KOPT-K1 (cell line): ENCODE measurements around the gene FAM120A.

Experiments used
- H3K27ac ChIP-seq: fragments of 200-600 bp; sonication (generic); 2 replicates; pipeline ENCODE4 v1.5.1; 2016; ENCODE audit warnings: antibody characterized with exemption, mild to moderate bottlenecking, low read depth, low read length; ENCODE audit not compliant: poor library complexity, severe bottlenecking
- H3K36me3 ChIP-seq: fragments of 200-600 bp; sonication (generic); 2 replicates; pipeline ENCODE4 v1.5.1; 2017; ENCODE audit warnings: antibody characterized with exemption, mild to moderate bottlenecking, low read length, moderate library complexity; ENCODE audit not compliant: insufficient read depth
- H3K9me3 ChIP-seq: fragments of 200-600 bp; sonication (generic); 2 replicates; pipeline ENCODE4 v1.5.1; 2017; ENCODE audit warnings: antibody characterized with exemption, low read length, mild to moderate bottlenecking; ENCODE audit not compliant: insufficient read depth, poor library complexity, severe bottlenecking

Gene FAM120A

DNA sequence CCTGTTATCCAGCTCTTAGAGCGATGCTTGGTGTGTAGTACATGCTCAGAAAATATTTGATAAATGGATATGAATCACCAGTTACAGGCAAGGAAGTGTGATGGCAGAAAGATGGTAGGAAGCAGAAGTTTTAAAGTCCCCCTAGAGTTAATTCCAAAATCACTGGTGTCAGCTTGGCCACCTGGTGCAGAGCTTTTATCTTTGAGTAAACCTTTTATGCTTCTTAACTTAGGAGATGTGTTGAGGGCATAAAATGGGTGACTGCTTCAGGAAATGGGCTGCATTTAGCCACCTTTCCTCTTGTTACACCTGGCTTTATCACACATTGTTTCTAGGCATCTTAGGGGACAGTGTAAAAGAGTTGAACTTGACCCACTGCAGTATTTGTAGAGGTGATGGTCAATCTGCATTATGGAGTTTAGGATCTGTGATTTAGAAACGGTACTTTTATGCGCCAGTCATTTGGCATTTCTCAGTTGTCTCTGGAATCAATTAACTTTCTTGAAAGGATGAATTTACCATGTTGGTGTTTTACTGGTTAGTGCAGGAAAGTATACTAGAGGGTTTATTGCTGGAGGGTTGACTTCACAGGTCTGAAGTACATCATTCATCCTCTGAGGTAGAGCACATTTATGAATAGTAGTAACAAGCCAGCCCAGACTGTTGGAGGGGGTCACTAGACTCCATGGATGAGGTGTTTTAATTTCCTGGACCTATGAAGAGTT, 9.4 kb downstream of the FAM120A start:
- peak overlapping the region; percentile 88 for H3K27ac ChIP-seq
- H3K36me3 ChIP-seq = peaks cover 5% of the 10 kb centered on the region; the same call in 1 of the 2 replicates
- no peaks in the 10 kb centered on the region for H3K9me3 ChIP-seq

DNA sequence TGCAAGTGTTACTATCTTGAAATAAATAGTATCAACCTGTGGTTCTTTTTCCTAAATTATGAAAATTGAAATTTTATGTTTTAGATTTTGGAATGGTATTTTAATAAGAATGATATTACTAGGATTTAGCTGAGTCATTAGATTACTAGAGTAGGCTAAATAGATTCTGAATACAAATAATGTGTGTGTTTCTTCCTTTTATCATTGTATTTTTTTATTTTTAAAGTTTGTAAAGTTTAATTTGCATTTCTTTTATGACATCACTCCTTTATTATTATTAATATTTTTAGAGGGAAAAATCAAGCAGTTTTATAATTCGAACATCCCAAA, 9.9 kb downstream of the FAM120A start:
- H3K36me3 ChIP-seq = peaks cover 5% of the 10 kb centered on the region; the same call in 1 of the 2 replicates
- no peaks in the 10 kb centered on the region for H3K9me3 ChIP-seq
- H3K27ac ChIP-seq = peak overlapping the region; percentile 88

DNA sequence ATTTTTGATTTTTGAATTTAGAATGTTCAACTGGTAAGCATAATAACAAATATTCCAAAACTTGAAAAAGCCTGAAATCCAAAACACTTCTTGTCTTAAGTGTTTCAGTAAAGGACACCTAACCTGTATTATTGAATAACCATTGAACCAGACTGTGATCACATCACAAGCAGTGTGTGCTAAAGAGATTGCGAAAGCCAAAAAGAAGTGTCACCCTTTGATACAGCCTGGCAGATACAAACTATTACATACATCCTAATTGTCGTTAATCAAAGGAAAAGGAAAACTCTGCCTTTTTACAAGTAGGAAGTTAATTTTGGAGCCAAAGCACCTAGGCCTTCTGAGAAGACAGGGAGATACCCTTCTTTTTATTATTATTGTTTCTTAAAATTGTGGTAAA, 10.3 kb downstream of the FAM120A start:
- no peaks in the 10 kb centered on the region for H3K9me3 ChIP-seq
- H3K27ac ChIP-seq = peak overlapping the region; percentile 88
- peaks cover 5% of the 10 kb centered on the region; the same call in 1 of the 2 replicates for H3K36me3 ChIP-seq

DNA sequence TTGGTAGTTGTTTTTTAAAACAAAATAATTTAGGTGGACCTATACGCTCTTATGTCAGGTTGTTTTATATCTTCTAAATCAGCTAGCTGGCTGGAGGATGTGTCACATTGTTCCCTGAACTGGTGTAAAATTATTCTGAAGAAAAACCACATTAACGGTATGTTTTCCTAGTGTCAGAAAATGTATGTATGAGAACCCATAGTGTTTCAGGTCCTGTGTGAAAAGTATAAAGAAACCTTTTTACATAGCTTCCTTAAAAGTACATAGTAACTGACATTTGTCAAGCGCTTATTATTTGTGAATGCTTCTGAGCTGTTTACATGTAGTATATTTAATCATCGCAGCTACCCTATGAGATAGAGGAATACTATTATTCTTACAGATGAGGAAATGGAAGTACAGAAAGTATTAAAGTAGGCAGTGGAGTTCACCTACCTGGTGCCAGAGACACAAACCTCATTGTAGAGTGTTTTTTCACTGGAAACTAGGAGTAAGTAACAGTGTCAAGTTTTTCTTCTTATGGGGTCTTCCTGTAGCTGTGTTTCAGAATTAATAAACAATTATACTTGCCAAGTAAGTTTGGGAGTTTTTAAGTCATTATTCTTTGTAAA, 12.3 kb downstream of the FAM120A start:
- no peaks in the 10 kb centered on the region for H3K9me3 ChIP-seq
- H3K27ac ChIP-seq = peak overlapping the region; percentile 88
- no peaks in the 10 kb centered on the region for H3K36me3 ChIP-seq

DNA sequence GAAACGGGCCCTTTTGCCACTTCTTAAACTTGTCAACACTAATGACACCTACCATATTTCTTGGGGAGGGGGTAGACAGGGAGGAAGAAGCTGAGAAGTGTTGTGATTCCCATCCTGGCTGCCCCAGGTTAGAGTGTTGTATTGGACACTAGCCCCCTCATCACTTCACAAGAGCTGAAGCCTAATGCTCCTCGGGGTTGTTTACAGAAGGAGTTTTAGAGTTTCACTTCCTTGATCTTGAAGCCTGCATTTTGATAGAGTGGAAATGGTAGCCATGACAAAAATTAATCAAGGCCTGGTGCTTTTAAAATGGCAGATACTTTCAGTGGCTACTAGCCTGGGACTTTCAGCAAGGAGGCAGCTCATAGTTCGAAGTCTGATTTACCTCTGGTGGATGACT, 12.9 kb downstream of the FAM120A start:
- no peaks in the 10 kb centered on the region for H3K9me3 ChIP-seq
- H3K27ac ChIP-seq = peak overlapping the region; percentile 88
- no peaks in the 10 kb centered on the region for H3K36me3 ChIP-seq

DNA sequence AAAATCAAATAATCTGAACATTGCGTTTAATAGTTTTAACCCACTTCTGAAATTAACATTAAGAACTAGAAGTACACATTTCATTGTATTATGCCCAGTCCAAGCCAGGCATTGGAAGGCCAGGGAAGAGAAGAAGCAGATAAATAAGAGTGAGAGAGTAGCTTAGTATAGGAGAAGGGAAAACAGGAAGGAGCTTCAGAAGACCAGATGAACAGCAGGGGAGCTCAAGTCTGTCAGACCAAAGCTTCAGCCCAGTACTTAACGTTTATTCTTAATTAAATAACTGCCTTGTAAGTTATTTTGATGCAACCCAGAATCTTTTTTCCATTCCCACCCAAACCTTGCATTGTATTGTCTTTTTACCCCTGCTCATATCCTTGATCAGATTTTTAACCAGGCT, 13.4 kb downstream of the FAM120A start:
- no peaks in the 10 kb centered on the region for H3K36me3 ChIP-seq
- peak overlapping the region; percentile 88 for H3K27ac ChIP-seq
- H3K9me3 ChIP-seq = no peaks in the 10 kb centered on the region

DNA sequence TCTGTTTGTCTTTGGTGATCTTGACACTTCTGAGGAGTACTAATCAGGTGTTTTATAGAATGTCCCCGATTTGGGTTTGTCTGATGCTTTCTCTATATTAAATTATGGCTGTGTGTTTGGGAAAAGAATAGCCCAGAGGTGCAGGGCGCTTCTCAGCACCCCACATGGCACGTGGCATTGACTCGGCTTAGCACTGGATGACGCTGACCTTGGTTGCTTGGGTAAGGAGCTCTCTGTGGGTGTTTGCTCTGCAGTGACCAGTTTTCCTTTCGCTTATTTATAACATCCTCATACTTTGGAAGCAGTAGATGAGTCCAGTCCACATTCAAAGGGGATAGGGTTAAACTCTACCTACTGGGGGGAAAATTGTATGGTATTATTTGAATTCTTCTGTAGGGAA, 14.4 kb downstream of the FAM120A start:
- H3K9me3 ChIP-seq = no peaks in the 10 kb centered on the region
- peaks cover 3% of the 10 kb centered on the region for H3K36me3 ChIP-seq
- H3K27ac ChIP-seq = peak overlapping the region; percentile 88

DNA sequence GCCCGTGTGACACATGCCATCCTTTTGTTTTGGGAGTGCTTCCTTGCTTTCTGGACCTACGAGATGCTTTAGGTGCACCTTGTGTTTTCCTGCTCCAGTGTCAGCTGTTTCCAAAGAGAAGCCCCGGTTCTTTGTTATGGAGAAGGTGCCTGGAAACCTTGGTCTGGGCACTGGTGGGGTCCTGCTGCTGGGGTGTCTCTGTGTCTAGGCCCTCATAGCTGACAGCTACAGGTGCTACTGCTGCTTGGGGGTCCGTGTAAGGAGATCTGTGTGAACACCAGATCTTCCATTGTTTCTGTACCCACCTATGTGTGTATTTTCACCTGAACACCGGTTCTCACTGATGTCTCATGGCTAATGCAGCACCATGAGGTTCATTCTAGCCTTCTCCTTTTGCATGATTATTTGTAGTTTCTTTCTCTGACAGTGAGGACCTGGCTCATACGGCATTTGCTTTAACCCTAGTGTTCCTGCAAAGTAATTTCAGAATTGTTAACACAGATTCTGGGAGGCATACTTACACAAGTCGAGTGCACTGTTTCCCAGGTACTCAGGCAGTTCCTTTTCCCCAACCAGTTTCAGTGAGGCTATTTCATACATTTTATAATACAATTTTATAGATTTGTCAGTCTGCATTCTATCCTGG, 15.1 kb downstream of the FAM120A start:
- Histone ChIP-seq H3K36me3 (peaks cover 10% of the 10 kb centered on the region), H3K27ac (peak overlapping the region; percentile 88), H3K9me3 (no peaks in the 10 kb centered on the region)

DNA sequence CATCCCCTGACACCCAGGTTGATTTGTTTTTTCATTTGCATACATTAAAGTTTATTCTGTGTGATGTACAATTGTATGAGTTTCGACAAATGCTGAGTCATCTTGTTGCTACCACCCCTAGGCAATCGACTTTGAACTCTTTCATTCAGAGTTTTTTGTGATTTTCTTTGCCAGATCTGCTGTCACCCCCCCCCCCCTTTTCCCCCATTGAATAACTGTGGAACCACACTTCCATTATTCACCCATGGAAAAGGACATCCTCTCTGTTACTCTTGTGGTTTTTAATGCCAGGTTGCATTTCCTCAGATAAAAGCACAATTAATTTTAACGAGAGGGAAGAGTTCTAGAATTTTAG, 15.6 kb downstream of the FAM120A start:
- Histone ChIP-seq H3K27ac (peak overlapping the region; percentile 88), H3K36me3 (peaks cover 15% of the 10 kb centered on the region), H3K9me3 (no peaks in the 10 kb centered on the region)

DNA sequence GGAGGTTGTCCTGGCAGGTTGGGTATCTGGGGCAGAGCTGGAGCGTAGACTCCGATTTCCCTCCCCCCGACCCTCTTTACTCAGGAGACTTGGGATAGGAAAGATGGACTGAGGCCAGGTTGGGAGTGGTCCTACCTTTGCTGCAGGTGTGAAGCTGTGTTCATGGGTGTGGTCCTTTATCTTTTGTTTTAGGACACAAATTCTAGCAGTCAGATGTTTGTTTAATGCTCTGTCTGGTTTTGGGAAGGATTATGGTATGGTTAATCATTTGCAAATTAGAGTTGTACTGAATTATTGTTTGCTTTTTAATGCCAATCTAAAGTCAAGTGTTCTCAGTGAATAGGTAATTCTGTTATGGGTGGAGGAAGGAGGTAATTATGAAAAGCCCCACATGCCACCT, 16.0 kb downstream of the FAM120A start:
- no peaks in the 10 kb centered on the region for H3K9me3 ChIP-seq
- H3K27ac ChIP-seq = peak overlapping the region; percentile 88
- peaks cover 19% of the 10 kb centered on the region for H3K36me3 ChIP-seq

DNA sequence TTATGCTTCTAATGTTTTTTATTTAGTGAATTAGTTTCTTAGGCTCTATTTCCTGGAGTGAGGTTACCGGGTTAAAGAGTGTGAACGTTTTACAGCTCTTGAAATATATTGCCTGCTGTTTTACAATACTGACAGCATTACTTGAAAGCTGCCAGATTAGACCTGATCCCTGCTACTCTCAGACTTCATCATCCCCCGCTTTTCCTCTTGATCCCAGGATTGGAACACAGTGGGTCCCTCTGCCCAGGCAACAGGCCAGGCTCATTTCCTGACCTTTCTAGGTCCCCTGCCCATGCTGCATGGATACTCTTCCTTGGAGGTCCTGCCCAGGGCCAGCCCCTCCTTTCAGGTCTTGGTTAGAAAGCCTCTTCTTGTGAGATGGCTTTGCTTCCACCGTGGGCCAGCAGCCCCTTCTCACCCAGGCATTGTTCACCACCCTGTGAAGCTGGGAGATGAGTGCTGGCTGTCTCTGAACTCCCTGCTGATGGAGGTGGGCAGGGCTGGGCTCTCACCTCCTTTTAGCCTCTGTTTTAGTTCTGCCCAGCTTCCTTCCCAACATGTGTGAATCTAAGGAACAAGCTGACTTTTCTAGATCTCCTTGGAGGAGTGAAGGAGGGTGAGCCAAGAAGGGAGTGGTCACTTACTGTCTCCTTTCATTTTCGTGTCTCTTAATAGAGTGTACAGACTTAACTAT, 17.4 kb downstream of the FAM120A start:
- H3K27ac ChIP-seq = peak overlapping the region; percentile 71
- no peaks in the 10 kb centered on the region for H3K9me3 ChIP-seq
- peaks cover 30% of the 10 kb centered on the region for H3K36me3 ChIP-seq

DNA sequence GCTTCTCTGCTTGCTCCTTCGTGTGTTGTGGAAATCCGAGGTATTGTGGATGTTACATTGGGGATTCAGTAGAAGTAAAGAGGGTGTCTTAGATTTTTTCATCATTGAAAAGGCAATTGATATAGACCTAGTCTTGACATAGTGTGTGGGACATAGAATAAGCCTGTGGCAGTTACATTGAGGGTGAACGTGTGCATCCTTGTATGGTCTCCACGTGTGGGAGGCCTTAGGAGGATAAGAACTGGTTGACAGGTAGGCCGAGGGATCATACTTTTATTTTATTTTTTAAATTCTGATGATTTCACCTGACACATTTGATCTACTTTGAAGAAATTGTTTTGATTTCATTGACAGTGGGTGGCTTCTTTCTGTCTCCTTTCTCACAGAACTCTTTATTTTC, 18.9 kb downstream of the FAM120A start:
- H3K36me3 ChIP-seq = peaks cover 36% of the 10 kb centered on the region
- H3K9me3 ChIP-seq = no peaks in the 10 kb centered on the region
- no peak overlapping the region for H3K27ac ChIP-seq

DNA sequence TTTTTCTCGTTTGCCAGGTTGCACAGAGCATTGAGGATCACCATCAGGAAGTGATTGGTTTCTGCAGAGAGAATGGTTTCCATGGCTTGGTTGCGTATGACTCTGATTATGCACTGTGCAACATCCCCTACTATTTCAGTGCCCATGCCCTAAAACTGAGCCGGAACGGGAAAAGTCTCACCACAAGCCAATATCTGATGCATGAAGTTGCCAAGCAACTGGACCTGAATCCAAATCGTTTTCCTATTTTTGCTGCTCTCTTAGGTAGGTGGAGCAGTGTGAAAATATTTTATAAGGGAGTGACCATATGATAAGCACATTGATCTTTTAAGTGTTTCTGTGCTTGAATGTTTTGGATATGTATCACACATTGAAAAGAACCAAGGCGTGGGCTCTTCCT, 19.6 kb downstream of the FAM120A start:
- no peaks in the 10 kb centered on the region for H3K9me3 ChIP-seq
- peaks cover 40% of the 10 kb centered on the region for H3K36me3 ChIP-seq
- no peak overlapping the region for H3K27ac ChIP-seq

DNA sequence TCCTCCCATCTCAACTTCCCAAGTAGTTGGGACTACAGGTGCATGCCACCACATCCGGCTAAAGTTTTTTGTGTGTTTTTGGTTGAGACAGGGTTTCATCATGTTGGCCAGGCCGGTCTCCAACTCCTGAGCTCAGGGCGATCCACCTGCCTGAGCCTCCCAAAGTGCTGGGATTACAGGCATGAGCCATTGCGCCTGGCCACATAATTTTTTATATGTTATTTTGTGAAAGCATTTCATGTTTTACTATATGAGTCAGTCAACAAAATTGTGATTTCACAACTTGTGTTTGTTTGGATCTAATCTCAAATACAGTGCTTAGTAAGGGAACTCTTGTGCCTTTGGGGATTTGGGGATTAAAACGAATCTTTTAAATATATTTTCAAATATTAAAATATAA, 21.9 kb downstream of the FAM120A start:
- no peak overlapping the region for H3K27ac ChIP-seq
- peaks cover 59% of the 10 kb centered on the region for H3K36me3 ChIP-seq
- no peaks in the 10 kb centered on the region for H3K9me3 ChIP-seq

DNA sequence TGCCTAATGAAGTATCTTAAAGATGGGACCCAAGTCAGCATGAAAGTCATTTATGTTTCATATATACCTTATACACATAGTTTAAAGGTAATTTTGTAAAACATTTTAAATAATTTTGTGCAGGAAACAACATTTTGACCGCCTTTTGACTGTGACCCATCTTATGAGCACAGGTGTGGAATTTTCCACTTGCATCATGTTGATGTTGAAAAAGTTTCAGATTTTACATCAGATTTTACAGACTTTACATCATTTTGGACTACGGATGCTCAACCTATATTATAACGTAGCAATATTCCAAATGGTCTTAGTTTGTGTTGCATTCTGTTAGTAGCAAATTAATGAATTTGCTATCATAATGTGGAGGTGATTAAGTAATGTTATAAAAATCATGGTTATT, 23.6 kb downstream of the FAM120A start:
- Histone ChIP-seq H3K36me3 (peaks cover 68% of the 10 kb centered on the region), H3K9me3 (no peaks in the 10 kb centered on the region)

More for the DNA sequence above, 23.6 kb downstream of the FAM120A start:
- no peak overlapping the region for H3K27ac ChIP-seq
